MCF 10A (cell line): ENCODE data around the gene CRIM1. TPM values are rescaled to one million over a fixed set of nuclear protein-coding genes. Genes with fewer than 3 reads are reported as not detected.

Experiments
- BruUV-seq: library from RNA; stranded (reverse); fragments of 400-500 nt; replicated peaks from 2 replicates; lab custom pipeline; 2021; lab: Mats Ljungman, UMichigan
- CTCF ChIA-PET: fragments of 300-600 bp; sonication (Branson Sonifier 250); formaldehyde crosslinking; extraction: SDS; loops from one replicate; lab custom pipeline; 2021; ENCODE audit warnings: antibody characterized with exemption, inconsistent platforms; lab: Yijun Ruan, JAX
- POLR2A ChIA-PET: fragments of 300-600, 350-650 bp; sonication (Branson Sonifier 250); formaldehyde crosslinking; extraction: SDS; loops from one replicate; lab custom pipeline; 2020; ENCODE audit warnings: antibody characterized with exemption, inconsistent platforms; lab: Yijun Ruan, JAX
- DNase-seq: peaks from one replicate; pipeline ENCODE4 v3.0.0-alpha.2; 2018; ENCODE audit not compliant: unreplicated experiment
- H3K27ac Mint-ChIP-seq: one replicate; pipeline ENCODE4 v1.8.0; 2022; ENCODE audit warnings: mild to moderate bottlenecking, low read depth, mixed read lengths; ENCODE audit not compliant: unreplicated experiment
- H3K27me3 Mint-ChIP-seq: one replicate; pipeline ENCODE4 v1.8.0; 2022; ENCODE audit warnings: mixed read lengths; ENCODE audit not compliant: insufficient read depth, unreplicated experiment
- H3K36me3 Mint-ChIP-seq: one replicate; pipeline ENCODE4 v1.8.0; 2022; ENCODE audit warnings: mild to moderate bottlenecking, moderate library complexity, mixed read lengths; ENCODE audit not compliant: insufficient read depth, unreplicated experiment
- H3K4me1 Mint-ChIP-seq: one replicate; pipeline ENCODE4 v1.8.0; 2022; ENCODE audit warnings: mixed read lengths; ENCODE audit not compliant: insufficient read depth, unreplicated experiment
- H3K4me3 Mint-ChIP-seq: one replicate; pipeline ENCODE4 v1.8.0; 2022; ENCODE audit warnings: mild to moderate bottlenecking, moderate library complexity, mixed read lengths; ENCODE audit not compliant: unreplicated experiment
- H3K9me3 Mint-ChIP-seq: one replicate; pipeline ENCODE4 v1.8.0; 2022; ENCODE audit warnings: mixed read lengths; ENCODE audit not compliant: unreplicated experiment
- intact Hi-C: fragments of 100-400 bp; cut with micrococcal nuclease; formaldehyde crosslinking; loops from 2 replicates; pipeline ENCODE4 v1.14.1; 2022
- total RNA-seq: library from RNA; stranded (reverse); gene quantifications from 2 replicates; pipeline ENCODE4 v1.2.3, GENCODE V29; 2022
- TF ChIP-seq, protein P1 (sequence below): fragments of 200-600 bp; IDR thresholded peaks from one replicate; pipeline ENCODE4 v1.8.0; 2022; ENCODE audit warnings: antibody characterized with exemption, mild to moderate bottlenecking; ENCODE audit not compliant: unreplicated experiment

Gene CRIM1
- total RNA-seq, 1 experiment from 2014 or later = 185 TPM

DNA sequence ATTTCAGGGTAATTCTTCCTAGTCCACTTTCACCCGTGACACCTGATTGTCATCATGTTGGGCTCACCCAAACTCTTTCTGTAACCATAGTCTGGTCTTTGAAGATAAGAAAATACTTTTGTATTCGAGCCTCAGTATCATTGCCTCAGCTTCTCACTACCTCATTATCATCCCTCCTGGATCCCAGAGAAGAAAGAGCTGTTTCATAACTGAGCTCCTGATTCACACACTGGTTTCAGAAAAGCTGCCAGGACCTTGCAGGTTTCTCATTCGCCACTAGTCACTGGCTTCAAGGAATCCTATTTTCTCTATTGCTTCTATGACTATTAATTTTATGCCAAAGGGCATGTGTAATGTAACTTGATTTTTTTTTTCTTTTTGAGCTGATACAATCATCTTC, 2.9 kb upstream of the CRIM1 start:
- Mint-ChIP-seq H3K36me3 (peaks cover 9% of the 10 kb centered on the region), H3K9me3 (no peaks in the 10 kb centered on the region), H3K4me1 (peaks cover 25% of the 10 kb centered on the region), H3K27ac (no peak overlapping the region), H3K4me3 (no peak overlapping the region), H3K27me3 (no peaks in the 10 kb centered on the region)
- TF ChIP-seq, protein P1, sequence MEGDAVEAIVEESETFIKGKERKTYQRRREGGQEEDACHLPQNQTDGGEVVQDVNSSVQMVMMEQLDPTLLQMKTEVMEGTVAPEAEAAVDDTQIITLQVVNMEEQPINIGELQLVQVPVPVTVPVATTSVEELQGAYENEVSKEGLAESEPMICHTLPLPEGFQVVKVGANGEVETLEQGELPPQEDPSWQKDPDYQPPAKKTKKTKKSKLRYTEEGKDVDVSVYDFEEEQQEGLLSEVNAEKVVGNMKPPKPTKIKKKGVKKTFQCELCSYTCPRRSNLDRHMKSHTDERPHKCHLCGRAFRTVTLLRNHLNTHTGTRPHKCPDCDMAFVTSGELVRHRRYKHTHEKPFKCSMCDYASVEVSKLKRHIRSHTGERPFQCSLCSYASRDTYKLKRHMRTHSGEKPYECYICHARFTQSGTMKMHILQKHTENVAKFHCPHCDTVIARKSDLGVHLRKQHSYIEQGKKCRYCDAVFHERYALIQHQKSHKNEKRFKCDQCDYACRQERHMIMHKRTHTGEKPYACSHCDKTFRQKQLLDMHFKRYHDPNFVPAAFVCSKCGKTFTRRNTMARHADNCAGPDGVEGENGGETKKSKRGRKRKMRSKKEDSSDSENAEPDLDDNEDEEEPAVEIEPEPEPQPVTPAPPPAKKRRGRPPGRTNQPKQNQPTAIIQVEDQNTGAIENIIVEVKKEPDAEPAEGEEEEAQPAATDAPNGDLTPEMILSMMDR = no peak
- BruUV-seq = no TSS peak
- POLR2A ChIA-PET = interaction anchor here (0.8 to 2.2 kb wide), 16 partner anchors 10 to 217 kb away, joined by 3 to 22 read pairs (median 8); no protein-coding TSS in a partner anchor
- peak; percentile 85 for DNase-seq
- intact Hi-C loops = loop anchor here (1.0 to 10.0 kb wide), 3 partner anchors 155 to 432 kb away; no protein-coding TSS in a partner anchor
- CTCF ChIA-PET = interaction anchor here (0.5 to 11.0 kb wide), 65 partner anchors 8 to 1078 kb away, joined by 3 to 146 read pairs (median 4); no protein-coding TSS in a partner anchor

DNA sequence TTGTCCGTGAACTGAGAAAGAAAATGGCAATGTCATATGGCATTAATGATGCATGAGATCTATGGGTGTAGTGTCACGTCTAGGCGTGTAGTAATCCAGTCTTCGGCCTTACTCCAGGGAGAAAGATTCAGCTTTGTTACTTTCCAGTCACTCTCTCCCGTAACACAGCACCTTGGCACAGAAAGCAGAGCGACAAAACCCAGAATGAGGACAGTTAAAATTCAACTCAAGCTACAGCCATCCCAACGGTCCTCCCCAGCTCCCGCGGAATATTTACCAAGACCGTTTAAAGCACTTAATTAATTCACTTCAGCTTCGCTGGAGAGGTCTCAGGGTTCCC, 797 bp upstream of the CRIM1 start:
- H3K9me3 Mint-ChIP-seq = no peaks in the 10 kb centered on the region
- no peak for DNase-seq
- no peaks in the 10 kb centered on the region for H3K27me3 Mint-ChIP-seq
- ChIA-PET POLR2A (interaction anchor here (0.6 to 12.2 kb wide), 17 partner anchors 10 to 430 kb away, joined by 3 to 742 read pairs (median 8); no protein-coding TSS in a partner anchor), CTCF (interaction anchor here (0.5 to 11.0 kb wide), 13 partner anchors 10 to 311 kb away, joined by 3 to 146 read pairs (median 3); no protein-coding TSS in a partner anchor)
- TF ChIP-seq, protein P1 = no peak
- peak overlapping the region; percentile 95 for H3K4me3 Mint-ChIP-seq
- intact Hi-C loops = loop anchor here (5.0 to 10.0 kb wide), 3 partner anchors 83 to 430 kb away; no protein-coding TSS in a partner anchor
- peaks cover 19% of the 10 kb centered on the region for H3K36me3 Mint-ChIP-seq
- H3K4me1 Mint-ChIP-seq = peaks cover 23% of the 10 kb centered on the region
- no peak overlapping the region for H3K27ac Mint-ChIP-seq
- no TSS peak for BruUV-seq

DNA sequence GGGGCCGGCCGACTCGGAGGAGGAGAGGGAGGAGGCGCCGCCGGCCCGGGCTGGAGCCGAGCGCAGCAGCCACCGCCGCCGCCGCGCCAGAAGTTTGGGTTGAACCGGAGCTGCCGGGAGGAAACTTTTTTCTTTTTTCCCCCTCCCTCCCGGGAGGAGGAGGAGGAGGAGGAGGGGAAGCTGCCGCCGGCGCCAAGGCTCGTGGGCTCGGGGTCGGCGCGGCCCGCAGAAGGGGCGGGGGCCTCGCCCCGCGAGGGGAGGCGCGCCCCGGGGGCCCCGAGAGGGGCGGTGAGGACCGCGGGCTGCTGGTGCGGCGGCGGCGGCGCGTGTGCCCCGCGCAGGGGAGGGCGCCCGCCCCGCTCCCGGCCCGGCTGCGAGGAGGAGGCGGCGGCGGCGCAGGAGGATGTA, 316 bp downstream of the CRIM1 start:
- TF ChIP-seq, protein P1 = no peak
- Mint-ChIP-seq H3K4me1 (peaks cover 34% of the 10 kb centered on the region), H3K9me3 (no peaks in the 10 kb centered on the region), H3K27ac (no peak overlapping the region), H3K27me3 (no peaks in the 10 kb centered on the region), H3K36me3 (peaks cover 27% of the 10 kb centered on the region), H3K4me3 (peak overlapping the region; percentile 95)
- DNase-seq = no peak
- BruUV-seq = no TSS peak
- intact Hi-C loops = loop anchor here (5.0 to 10.0 kb wide), 3 partner anchors 81 to 429 kb away; no protein-coding TSS in a partner anchor
- POLR2A ChIA-PET = interaction anchor here (0.7 to 12.2 kb wide), 17 partner anchors 8 to 611 kb away, joined by 3 to 742 read pairs (median 9); no protein-coding TSS in a partner anchor
- CTCF ChIA-PET = interaction anchor here (0.5 to 11.0 kb wide), 8 partner anchors 15 to 310 kb away, joined by 3 to 146 read pairs (median 4); no protein-coding TSS in a partner anchor

DNA sequence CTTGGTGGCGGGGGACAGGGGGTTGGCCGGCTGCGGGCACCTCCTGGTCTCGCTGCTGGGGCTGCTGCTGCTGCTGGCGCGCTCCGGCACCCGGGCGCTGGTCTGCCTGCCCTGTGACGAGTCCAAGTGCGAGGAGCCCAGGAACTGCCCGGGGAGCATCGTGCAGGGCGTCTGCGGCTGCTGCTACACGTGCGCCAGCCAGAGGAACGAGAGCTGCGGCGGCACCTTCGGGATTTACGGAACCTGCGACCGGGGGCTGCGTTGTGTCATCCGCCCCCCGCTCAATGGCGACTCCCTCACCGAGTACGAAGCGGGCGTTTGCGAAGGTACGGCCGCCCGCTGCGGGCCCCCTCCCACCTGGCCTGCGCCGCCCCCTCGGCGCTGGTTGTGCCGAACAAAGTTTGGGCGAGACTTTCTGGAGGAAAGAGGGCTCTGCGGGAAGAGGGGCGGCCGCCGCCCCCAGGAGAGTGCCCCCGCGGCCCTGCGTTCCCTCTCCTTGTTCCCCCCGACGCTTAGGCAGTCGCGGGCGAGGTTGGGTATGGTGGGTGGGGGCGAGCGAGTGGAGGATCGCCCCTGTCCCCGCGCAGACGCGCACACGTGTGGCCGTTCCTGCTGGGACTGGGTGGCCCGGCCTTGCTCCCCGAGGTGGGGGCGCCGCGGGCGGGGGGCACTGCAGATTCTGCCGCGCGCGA, 866 bp downstream of the CRIM1 start:
- H3K27ac Mint-ChIP-seq = peak overlapping the region; percentile 97
- H3K4me1 Mint-ChIP-seq = peaks cover 39% of the 10 kb centered on the region
- CTCF ChIA-PET = interaction anchor here (0.5 to 11.0 kb wide), 7 partner anchors 14 to 308 kb away, joined by 3 to 146 read pairs (median 4); no protein-coding TSS in a partner anchor
- H3K36me3 Mint-ChIP-seq = peaks cover 32% of the 10 kb centered on the region
- H3K4me3 Mint-ChIP-seq = peak overlapping the region; percentile 95
- no peaks in the 10 kb centered on the region for H3K27me3 Mint-ChIP-seq
- intact Hi-C loops = loop anchor here (5.0 to 10.0 kb wide), 3 partner anchors 81 to 428 kb away; no protein-coding TSS in a partner anchor
- peak; percentile 52 for DNase-seq
- BruUV-seq = no TSS peak
- TF ChIP-seq, protein P1 = no peak
- POLR2A ChIA-PET = interaction anchor here (0.7 to 12.2 kb wide), 15 partner anchors 16 to 611 kb away, joined by 3 to 742 read pairs (median 10); no protein-coding TSS in a partner anchor
- H3K9me3 Mint-ChIP-seq = no peaks in the 10 kb centered on the region
